ENCODE measurements around the gene PDCD1. TPM values are rescaled to one million over a fixed set of nuclear protein-coding genes. Genes with fewer than 3 reads are reported as not detected.
"Not testable (repeated sequence)": the region's sequence is repeated elsewhere in the genome, so short reads cannot be mapped to it uniquely, and the experiment has no call there.

Gene PDCD1
- total RNA-seq, 1 experiment from 2014 or later, result not detected

DNA sequence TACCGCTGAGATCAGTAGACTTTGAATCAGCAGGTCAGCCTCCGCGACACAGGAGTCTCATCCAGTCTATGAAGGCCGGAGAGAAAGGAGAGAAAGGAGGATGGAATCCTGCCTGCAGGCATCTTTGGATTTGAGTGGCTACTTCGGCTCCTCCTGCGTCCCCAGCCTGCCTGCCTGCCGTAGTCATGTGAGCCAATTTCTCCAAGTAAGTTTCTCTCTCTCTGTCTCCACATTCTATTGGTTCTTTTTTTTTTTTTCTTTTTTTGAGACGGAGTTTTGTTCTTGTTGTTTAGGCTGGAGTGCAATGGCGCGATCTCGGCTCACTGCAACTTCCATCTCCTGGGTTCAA, 16.7 kb downstream of the PDCD1 start:
- H3K9me2 ChIP-seq (replicated peaks; ENCODE audit: insufficient read depth, low read length), result no peaks in the 10 kb centered on the region
- H3K9ac ChIP-seq (ENCODE audit: low read length), result no peak overlapping the region
- no peak for DNase-seq
- H3K27me3 ChIP-seq (ENCODE audit: low read length), result no peaks in the 10 kb centered on the region
- H2AFZ ChIP-seq (ENCODE audit: low read length), result no peak overlapping the region
- no peak overlapping the region for H3K27ac ChIP-seq (ENCODE audit: low read length)
- no peaks in the 10 kb centered on the region for H4K20me1 ChIP-seq (ENCODE audit: insufficient read depth, low read depth, low read length)
- no peaks in the 10 kb centered on the region for H3K9me3 ChIP-seq (ENCODE audit: low read length)
- no peak overlapping the region for H3K4me2 ChIP-seq (ENCODE audit: low read depth, low read length, poor library complexity, severe bottlenecking)
- H3K4me1 ChIP-seq (ENCODE audit: low read length), result no peaks in the 10 kb centered on the region
- H3K4me3 ChIP-seq (ENCODE audit: low read length), result no peak overlapping the region
- H3K79me2 ChIP-seq (ENCODE audit: low read length), result no peaks in the 10 kb centered on the region
- no peaks in the 10 kb centered on the region for H3K36me3 ChIP-seq (ENCODE audit: insufficient read depth, low read length)

- Histone ChIP-seq H3K9me2 (replicated peaks; ENCODE audit: insufficient read depth, low read length) (no peaks in the 10 kb centered on the region), H2AFZ (ENCODE audit: low read length) (no peak overlapping the region), H3K79me2 (ENCODE audit: low read length) (no peaks in the 10 kb centered on the region), H3K4me2 (ENCODE audit: low read depth, low read length, poor library complexity, severe bottlenecking) (no peak overlapping the region), H3K27me3 (ENCODE audit: low read length) (no peaks in the 10 kb centered on the region), H3K27ac (ENCODE audit: low read length) (no peak overlapping the region), H3K9me3 (ENCODE audit: low read length) (no peaks in the 10 kb centered on the region), H3K4me3 (ENCODE audit: low read length) (no peak overlapping the region), H3K4me1 (ENCODE audit: low read length) (no peaks in the 10 kb centered on the region), H3K36me3 (ENCODE audit: insufficient read depth, low read length) (no peaks in the 10 kb centered on the region), H4K20me1 (ENCODE audit: insufficient read depth, low read depth, low read length) (no peaks in the 10 kb centered on the region), H3K9ac (ENCODE audit: low read length) (no peak overlapping the region)
- no peak for DNase-seq
Measured at GRCh38 chr2:241841181-241842066, 17.3 kb downstream of the PDCD1 start.

DNA sequence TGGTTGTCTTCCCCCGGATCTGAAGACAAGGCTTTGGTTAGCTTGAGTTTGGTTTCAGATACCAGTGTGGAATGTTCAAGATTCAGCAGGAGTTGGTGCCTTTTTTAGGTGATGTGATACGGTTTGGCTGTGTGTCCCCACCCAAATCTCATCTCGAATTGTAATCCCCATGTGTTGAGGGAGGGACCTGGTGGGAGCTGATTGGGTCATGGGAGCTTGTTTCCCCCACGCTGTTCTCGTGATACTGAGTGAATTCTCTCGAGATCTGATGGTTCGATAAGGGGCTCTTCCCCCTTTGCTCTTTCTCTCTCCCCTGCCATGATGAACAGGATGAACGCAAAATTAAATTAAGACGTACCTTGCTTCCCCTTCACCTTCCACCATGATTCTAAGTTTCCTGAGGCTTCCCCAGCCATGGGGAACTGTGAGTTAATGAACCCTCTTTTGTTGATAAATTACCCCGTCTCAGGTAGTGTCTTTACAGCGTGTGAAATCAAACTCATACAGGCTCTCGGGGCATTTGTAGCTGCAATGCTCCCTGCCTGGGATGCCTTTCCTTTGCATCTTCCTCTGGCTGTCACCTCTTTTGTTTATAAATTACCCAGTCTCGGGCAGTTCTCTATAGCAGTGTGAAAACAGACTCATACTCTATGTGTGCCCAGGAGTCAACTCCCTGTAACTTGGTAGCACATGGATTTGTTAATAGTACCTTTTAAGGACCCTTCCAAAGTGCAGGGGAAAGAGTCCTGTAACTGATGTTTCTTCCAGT, 21.3 kb downstream of the PDCD1 start:
- no peak for DNase-seq
- Histone ChIP-seq H3K9me3 (ENCODE audit: low read length) (no peaks in the 10 kb centered on the region), H3K4me1 (ENCODE audit: low read length) (no peaks in the 10 kb centered on the region), H3K4me2 (ENCODE audit: low read depth, low read length, poor library complexity, severe bottlenecking) (no peak overlapping the region), H3K27ac (ENCODE audit: low read length) (no peak overlapping the region), H3K79me2 (ENCODE audit: low read length) (no peaks in the 10 kb centered on the region), H4K20me1 (ENCODE audit: insufficient read depth, low read depth, low read length) (no peaks in the 10 kb centered on the region), H3K4me3 (ENCODE audit: low read length) (no peak overlapping the region), H3K36me3 (ENCODE audit: insufficient read depth, low read length) (no peaks in the 10 kb centered on the region), H3K27me3 (ENCODE audit: low read length) (no peaks in the 10 kb centered on the region), H2AFZ (ENCODE audit: low read length) (no peak overlapping the region), H3K9me2 (replicated peaks; ENCODE audit: insufficient read depth, low read length) (no peaks in the 10 kb centered on the region), H3K9ac (ENCODE audit: low read length) (no peak overlapping the region)

GRCh38 chr2:241836292-241836691, 22.4 kb downstream of the PDCD1 start:
- Histone ChIP-seq H3K27me3 (ENCODE audit: low read length) (no peaks in the 10 kb centered on the region), H3K27ac (ENCODE audit: low read length) (no peak overlapping the region), H3K4me1 (ENCODE audit: low read length) (no peaks in the 10 kb centered on the region), H3K9ac (ENCODE audit: low read length) (no peak overlapping the region), H3K36me3 (ENCODE audit: insufficient read depth, low read length) (no peaks in the 10 kb centered on the region), H3K4me2 (ENCODE audit: low read depth, low read length, poor library complexity, severe bottlenecking) (no peak overlapping the region), H3K9me3 (ENCODE audit: low read length) (no peaks in the 10 kb centered on the region), H3K4me3 (ENCODE audit: low read length) (no peak overlapping the region), H4K20me1 (ENCODE audit: insufficient read depth, low read depth, low read length) (no peaks in the 10 kb centered on the region), H3K9me2 (replicated peaks; ENCODE audit: insufficient read depth, low read length) (no peaks in the 10 kb centered on the region), H3K79me2 (ENCODE audit: low read length) (no peaks in the 10 kb centered on the region), H2AFZ (ENCODE audit: low read length) (no peak overlapping the region)
- DNase-seq, result no peak

DNA sequence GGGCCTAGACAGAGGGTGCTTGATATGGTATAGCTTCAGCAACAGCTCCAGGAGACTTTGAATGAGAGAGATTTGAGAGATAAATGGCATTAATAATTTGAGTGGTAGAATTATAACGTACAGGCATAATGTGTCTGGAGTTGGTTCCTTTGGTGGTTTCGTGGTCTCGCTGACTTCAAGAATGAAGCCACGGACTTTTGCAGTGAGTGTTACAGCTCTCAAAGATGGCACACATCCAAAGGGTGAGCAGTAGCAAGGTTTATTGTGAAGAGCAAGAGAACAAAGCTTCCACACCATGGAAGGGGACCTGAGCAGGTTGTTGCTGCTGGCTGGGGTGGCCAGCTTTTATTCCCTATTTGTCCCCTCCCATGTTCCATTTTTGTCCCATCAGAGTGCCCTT, 23.1 kb downstream of the PDCD1 start:
- DNase-seq, result no peak

DNA sequence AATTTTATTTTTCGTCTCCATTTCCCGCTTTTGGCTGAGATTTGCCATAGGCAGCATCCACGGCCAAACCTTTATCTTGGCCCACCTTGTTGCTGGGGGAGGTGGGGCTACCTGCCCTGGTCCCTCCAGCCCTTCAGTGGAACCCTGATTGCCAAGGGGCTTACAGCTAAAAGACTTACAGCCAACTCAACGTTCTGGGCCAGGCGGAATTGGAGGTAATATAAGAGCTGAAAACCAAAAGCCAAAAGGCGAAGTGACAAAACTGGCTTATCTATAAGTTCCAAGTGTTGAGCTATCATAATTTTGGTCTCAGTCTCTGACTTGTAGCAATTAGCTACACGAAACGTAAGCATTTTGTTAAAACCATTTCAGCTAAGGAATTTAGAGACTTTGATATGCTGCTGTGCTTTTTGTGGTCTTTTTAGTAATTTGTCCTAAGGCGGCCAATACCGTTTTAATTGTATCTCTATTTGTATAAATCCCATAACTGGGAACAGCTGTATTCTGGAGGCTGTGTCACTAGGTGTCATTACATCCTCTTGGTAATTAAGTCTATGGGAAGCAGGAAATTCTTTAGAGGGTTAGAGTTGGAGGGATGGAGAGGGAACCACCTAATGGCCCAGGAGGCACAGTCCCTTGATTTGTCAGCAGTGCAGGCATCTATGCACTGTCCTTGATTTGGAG, 24.0 kb downstream of the PDCD1 start:
- DNase-seq, result no peak
- Histone ChIP-seq H3K4me3 (ENCODE audit: low read length) (no peak overlapping the region), H2AFZ (ENCODE audit: low read length) (no peak overlapping the region), H3K9ac (ENCODE audit: low read length) (no peak overlapping the region), H3K9me2 (replicated peaks; ENCODE audit: insufficient read depth, low read length) (no peaks in the 10 kb centered on the region), H3K9me3 (ENCODE audit: low read length) (no peaks in the 10 kb centered on the region), H4K20me1 (ENCODE audit: insufficient read depth, low read depth, low read length) (no peaks in the 10 kb centered on the region), H3K4me2 (ENCODE audit: low read depth, low read length, poor library complexity, severe bottlenecking) (no peak overlapping the region), H3K36me3 (ENCODE audit: insufficient read depth, low read length) (no peaks in the 10 kb centered on the region), H3K4me1 (ENCODE audit: low read length) (no peaks in the 10 kb centered on the region), H3K79me2 (ENCODE audit: low read length) (no peaks in the 10 kb centered on the region), H3K27ac (ENCODE audit: low read length) (no peak overlapping the region), H3K27me3 (ENCODE audit: low read length) (no peaks in the 10 kb centered on the region)

More for the DNA sequence above, 23.1 kb downstream of the PDCD1 start:
- Histone ChIP-seq H3K9me2 (replicated peaks; ENCODE audit: insufficient read depth, low read length) (no peaks in the 10 kb centered on the region), H3K4me3 (ENCODE audit: low read length) (no peak overlapping the region), H3K79me2 (ENCODE audit: low read length) (no peaks in the 10 kb centered on the region), H3K4me1 (ENCODE audit: low read length) (no peaks in the 10 kb centered on the region), H3K27ac (ENCODE audit: low read length) (no peak overlapping the region), H3K36me3 (ENCODE audit: insufficient read depth, low read length) (no peaks in the 10 kb centered on the region), H3K9ac (ENCODE audit: low read length) (no peak overlapping the region), H3K9me3 (ENCODE audit: low read length) (no peaks in the 10 kb centered on the region), H3K4me2 (ENCODE audit: low read depth, low read length, poor library complexity, severe bottlenecking) (no peak overlapping the region), H3K27me3 (ENCODE audit: low read length) (no peaks in the 10 kb centered on the region), H4K20me1 (ENCODE audit: insufficient read depth, low read depth, low read length) (no peaks in the 10 kb centered on the region), H2AFZ (ENCODE audit: low read length) (no peak overlapping the region)

DNA sequence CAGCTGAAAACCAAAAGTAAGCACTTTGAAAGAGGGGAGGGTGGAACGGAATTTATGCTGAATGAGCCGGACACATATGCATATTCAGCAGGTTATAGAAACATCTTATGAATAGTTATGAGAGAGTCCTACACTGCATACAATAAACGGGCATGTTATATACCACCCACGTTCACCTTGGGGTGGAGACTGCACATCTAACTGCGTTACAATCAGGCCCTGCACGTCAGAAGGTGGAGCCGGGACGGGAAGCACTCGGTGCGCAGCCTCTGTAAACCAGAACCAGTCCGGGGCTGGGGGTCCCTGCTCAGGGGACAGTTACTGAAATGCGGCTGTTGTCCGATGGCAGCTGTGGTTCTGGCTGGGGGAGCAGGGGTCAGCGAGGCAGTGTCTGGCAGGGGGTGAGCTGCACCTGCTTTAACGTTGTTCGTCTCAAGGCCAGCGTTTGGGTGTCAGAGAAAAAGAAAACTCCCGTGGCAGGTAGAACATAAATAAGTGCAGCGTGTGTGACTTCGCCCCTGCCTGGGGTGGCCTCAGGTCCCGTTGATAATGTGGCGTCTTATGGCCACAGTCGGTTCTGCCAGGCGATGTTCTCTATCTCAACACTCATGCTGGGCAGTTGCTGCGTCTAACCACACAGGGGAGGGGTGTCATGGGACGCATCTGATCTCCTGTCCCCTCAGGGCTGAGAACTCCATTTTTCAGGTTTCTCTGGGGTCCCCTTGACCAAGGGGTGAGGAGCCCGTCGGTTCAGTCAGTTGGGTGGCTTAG, 24.8 kb downstream of the PDCD1 start:
- H3K9me2 ChIP-seq (replicated peaks; ENCODE audit: insufficient read depth, low read length); H3K9ac ChIP-seq (ENCODE audit: low read length); H3K27ac ChIP-seq (ENCODE audit: low read length); H3K9me3 ChIP-seq (ENCODE audit: low read length); H3K36me3 ChIP-seq (ENCODE audit: insufficient read depth, low read length); H3K4me3 ChIP-seq (ENCODE audit: low read length); H4K20me1 ChIP-seq (ENCODE audit: insufficient read depth, low read depth, low read length); H2AFZ ChIP-seq (ENCODE audit: low read length); H3K4me2 ChIP-seq (ENCODE audit: low read depth, low read length, poor library complexity, severe bottlenecking); H3K4me1 ChIP-seq (ENCODE audit: low read length); H3K27me3 ChIP-seq (ENCODE audit: low read length); H3K79me2 ChIP-seq (ENCODE audit: low read length); DNase-seq: not testable (repeated sequence)
